ENCODE data around the gene UNC119B.

Gene UNC119B

GRCh38 chr12:120764816-120765215 lies 54.6 kb downstream of the UNC119B start:
- DNase-seq (ENCODE audit: low read depth in 2 of 2) = no peak

GRCh38 chr12:120766566-120766965 lies 56.3 kb downstream of the UNC119B start:
- no peak for DNase-seq (ENCODE audit: low read depth in 2 of 2)

- no peak for DNase-seq (ENCODE audit: low read depth in 2 of 2)
These were observed 57.1 kb downstream of the UNC119B start for GRCh38 chr12:120767071-120768024.

DNA sequence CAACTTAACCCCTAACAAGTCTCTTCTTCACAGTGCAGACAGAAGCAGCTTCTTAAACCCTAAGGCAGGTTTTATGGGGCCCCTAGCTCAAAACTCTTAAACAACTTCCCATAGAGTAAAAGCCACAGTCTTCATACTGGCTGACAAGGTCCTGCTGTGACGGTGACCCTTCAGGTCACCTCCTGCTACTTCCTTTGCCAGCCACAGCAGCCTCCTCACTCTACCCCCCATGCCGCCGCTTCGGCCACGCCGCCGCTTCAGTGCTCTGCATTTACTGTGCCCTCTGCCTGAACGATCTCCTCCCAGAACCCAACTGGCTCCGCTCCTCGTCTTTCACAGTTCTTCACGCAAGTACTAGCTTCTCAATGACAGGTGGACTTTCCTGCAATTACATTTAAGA lies 60.8 kb downstream of the UNC119B start:
- no peak for DNase-seq (ENCODE audit: low read depth in 2 of 2)
